ENCODE data around the gene RPL36A.
A peak's percentile ranks its signal among the peaks of the same experiment; 100 is the strongest.

RPL36A gene

DNA sequence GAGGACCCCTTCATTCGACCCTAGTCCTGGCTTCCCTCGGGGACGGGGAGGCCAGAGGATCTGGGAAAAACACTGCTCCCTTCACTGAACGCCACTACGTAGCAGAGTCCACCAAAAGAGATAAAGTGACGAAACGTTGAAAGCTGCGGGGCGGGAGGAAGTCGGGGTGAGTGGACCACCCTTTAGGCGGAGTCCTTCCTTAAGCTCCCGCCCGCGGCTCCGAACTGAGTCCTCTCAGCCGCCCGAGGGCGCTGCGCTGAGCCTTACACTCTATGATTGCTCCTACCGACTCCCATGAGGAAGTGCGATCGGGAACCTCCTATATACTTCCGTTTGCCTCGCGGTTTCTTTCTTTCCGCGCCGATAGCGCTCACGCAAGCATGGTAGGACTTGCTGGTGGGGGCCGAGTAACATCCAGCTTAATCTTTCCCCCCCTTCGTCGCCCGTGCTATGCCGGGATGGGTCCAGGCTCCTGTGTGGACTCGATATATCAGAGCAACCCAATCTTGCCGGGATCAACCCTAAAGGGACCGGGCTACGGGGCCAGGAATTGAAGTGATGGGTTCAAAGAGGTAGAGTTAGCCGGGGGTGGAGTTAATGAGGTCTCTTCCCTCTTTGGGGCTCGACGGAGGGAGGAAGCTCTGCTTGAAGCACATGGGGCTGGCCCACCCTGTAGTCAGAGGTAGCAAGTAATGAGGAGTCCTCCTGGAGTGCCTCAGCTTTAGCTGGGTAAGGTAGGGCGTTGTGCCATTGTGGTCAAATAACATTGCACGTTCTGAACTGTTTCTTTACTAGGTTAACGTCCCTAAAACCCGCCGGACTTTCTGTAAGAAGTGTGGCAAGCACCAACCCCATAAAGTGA, at the start of gene RPL36A:
TSS of gene RPL36A (plus strand) at position 348 of the 862 bp plus-strand sequence. CDS start at position 381, 33 bp downstream.
- DNase-seq, result peak; percentile 84

DNA sequence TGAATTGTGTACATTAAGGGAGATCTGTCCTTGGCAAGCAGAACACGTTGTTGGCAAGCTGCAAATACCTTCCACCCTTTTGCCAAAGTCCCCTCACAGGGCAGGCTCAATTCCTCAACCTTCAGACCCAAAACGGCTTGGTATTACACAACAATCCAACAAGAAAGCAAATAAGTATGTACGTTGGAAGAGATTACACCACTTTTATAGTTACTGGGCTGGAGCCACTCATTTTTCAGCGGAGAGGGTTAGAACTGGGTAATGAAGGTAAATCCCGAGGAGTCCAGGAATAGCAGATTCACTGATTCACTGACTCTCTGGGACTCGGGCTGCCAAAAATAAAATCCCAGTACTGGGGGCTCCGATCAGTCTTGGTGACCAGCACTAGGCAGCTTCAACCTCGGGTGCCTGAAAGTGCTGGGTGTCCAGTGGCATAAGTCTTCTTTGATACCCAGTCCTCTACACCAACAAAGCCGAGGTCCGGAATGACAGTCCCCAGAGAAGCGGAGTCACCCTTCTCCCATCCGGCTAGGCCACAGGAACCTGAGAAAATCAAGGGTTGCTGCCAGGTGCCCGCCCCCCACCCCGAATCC, 42.9 kb upstream of the RPL36A start:
- DNase-seq, result no peak

GRCh38 chrX:101348452-101349192, 42.2 kb upstream of the RPL36A start, which contains the start of gene TIMM8A:
TSS of gene TIMM8A (minus strand) at chrX:101348742. CDS start at chrX:101348664, 78 bp downstream.
- peak; percentile 51 for DNase-seq

DNA sequence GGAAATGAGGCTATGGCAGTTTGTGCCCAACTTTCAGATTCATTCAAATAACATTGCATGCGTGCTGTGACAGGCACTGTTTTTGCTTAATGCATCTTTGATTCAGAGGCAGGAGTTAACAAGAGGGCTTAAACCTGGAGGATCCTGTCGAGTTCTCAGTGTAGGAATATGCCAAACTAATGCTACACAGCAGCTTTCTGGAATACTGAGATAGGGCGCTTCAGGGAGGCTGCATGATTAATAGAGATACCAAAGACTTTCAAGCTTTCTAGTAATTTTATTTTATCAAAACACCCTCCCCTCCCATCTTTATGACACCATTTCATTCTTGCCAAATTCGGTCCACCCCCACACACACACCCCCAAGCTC, 41.6 kb upstream of the RPL36A start:
- DNase-seq, result no peak

GRCh38 chrX:101357166-101357795, 33.5 kb upstream of the RPL36A start:
- no peak for DNase-seq

DNA sequence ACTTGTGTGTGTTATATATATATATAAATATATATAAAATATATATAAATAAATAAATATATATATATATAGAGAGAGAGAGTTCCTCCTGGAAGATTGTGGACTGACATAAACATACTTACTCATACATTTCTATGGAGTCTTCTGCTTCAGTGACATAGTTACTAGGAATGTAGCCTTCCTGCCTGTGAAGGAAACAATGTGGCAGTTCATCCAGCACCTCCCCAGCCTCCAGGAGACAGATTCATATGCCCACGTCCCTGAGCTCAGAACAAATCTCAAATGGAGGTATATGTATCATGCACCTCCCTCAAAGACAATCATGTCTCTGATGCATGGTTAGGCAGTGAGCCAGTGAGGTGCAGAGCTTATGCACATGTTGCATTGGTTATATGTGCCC, 30.8 kb upstream of the RPL36A start:
- no peak for DNase-seq

DNA sequence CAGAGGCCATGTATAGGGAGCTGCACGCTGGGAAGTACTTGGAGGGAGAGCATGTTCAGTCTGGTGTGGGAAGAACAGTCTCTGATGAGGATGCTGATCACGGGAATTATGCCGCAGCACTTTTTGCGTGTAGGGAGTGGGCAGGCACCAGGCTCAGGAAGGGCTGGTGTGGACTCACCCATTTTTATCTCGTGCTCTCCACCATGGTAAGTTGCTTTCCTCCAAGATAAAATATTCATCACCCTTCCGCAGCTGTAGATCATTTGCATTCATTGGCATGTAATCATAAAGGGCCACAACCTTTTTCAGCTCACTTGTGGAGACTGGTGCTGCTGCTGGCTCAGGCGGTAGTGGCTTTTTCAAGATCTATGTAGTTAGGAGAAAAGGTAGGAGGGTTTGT, 30.4 kb upstream of the RPL36A start:
- DNase-seq, result no peak

DNA sequence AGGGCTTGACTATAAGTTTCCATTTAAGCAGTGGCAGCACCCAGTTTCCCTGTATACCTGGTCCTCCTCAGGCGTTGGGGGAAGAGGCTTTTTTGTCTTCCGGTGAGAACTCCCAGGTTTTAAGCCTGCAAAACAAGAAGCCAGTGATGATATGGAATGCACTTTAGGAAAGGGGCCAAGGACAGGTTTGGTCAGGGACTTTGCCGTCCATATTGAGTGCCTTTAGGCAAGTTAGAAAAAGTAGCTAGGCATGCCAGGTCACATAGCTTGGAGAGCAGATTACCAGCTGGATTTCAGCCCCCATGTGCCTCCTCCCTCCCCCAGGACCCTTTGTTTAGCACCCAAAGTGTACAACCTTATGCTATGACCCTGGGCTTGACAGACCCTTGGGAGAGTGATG, 28.7 kb upstream of the RPL36A start:
- DNase-seq, result no peak

- no peak for DNase-seq
Measured at GRCh38 chrX:101362757-101363156, 28.1 kb upstream of the RPL36A start.

DNA sequence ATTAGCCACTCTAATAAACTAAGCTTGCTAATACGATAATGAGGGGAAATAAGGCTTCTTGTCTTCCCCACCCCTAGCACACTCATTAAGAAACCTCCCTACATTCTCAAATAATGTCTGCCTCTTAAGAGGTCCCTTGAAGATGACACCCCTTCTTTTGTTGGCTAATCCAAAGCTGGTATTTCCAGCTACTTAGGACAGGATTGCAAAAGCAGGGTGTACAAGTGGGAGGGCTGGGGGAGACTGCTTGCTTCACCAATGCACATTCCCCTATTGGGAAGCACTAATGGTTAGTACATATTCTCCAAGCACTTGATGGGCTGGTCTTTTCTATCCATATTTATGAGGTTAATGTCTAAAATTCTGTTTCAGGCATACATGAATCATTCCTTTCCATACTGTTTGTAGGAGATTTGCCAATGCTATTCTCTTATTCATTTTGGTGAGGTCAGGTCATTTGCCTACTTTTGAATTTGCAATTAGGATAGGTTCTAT, 25.5 kb upstream of the RPL36A start:
- no peak for DNase-seq

GRCh38 chrX:101368800-101369199, 22.0 kb upstream of the RPL36A start:
- DNase-seq, result no peak

GRCh38 chrX:101369687-101370086, 21.1 kb upstream of the RPL36A start:
- DNase-seq, result no peak

- DNase-seq, result no peak
Measured at GRCh38 chrX:101370888-101371504, 19.8 kb upstream of the RPL36A start.

DNA sequence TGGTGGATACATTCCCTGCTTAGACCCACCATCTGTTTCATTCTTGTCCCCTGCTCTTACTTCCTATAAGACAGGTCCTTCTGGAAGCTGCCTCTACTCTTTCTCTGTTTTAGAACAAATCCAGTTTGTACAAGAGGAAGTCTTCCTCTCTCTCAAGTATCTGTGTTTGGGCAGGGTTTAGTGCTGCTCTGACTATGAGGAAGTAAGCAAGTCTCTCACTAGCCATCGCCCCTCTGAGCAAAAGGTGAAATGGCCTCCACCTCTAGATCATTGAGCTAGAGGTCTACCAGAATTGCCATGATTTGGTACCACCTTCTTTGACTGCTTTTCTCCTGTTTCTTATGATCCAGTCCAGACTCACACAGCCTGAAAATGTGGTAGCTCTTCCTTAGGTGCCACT, 13.3 kb upstream of the RPL36A start:
- no peak for DNase-seq

DNA sequence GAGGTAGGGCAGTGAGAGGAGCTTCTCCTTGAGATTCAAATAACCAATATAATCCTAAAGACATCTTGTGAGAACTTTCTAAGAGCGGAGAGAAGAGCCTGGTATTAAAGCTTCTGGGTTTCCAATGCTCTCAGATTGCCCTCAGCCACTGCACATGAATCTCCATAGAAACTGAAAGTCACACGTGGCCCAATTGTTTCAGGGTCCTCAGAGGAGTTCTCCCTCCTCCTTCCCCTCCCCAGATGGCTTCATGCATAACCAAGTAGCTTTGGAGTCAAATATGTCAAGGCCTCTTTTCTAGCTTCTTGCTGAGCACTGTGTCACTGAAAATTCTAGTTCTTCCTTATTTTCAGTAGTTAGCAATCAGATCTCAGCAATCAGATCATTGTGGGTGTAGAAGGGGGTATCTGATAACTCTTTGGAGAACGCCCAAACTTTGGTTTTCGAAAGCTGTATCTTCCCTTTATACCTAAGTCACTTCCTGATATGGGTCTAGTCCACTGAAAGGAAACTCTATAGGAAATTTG, 7.1 kb upstream of the RPL36A start:
- no peak for DNase-seq

DNA sequence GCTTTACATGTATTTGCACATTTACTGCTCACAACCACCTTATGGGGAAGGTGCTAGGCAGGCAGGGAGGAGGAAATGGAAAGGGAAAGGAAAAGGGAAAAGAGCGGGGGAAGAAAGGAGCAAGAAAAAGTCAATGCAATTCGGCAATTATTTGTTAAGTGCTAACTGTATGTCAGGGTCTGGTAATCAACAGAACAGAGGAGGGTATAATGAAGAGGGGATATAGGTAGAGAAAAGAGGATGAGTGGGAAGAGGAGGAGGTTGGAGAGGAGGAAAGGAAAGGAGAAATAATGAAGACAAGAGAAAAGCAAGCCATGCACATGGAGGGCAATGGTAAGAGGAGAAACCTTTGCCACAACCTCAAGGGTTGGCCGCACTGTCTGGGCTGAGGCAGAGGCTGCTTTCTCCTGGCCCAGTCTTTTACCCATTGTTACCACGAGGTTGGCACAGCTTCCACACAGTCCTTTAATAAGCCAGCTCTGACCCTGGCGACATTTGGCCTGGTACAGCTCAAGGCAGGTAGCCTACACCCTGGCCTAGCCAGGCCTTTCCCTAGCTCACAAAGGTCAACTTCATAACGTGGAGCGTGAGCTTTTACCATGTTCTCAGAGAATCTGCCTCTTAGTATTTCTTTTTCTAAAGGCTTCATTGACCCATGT, 5.7 kb upstream of the RPL36A start:
- DNase-seq, result no peak

GRCh38 chrX:101385795-101386541, 4.8 kb upstream of the RPL36A start, which contains the start of gene BTK:
TSS of gene BTK (minus strand) at chrX:101386191. CDS start at chrX:101375284, 10,907 bp downstream.
- DNase-seq, result no peak

DNA sequence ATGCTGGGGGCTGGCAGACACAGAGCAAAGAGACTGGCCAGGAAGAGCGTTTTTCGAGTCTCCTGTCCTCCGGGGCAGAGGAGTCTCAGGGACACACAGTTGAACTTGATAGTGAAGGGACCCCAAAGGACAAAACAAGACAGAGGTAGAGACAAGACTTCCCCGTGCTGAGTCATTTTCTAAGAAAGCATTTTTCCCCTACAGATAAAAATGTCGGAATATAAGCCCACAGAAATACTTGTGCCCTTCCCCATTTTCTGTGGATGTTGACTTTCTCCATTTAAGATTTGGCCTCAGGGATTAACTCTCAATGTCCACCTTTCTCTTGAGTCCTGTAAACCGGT, 4.3 kb upstream of the RPL36A start:
- no peak for DNase-seq

DNA sequence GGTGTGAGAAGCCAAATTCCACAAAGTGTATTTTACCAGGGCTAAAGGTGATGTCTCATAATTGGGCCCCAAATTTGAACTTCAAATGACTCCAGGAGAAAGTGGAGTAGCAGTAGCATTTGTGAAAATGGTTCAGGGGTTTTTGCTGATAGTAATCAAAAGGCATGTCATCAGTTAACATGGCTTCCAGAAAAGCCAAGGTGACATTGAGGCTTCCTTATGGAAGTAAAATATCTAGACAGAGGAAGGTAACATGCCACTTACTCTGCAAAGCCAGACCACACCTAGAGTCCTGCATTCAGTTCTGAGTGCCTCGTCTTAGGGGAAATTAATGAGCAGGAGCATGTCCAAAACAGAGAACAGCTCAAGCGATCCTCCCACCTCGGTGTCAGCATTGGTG, 2.2 kb upstream of the RPL36A start:
- no peak for DNase-seq

- no peak for DNase-seq
Measured at GRCh38 chrX:101391831-101392230, 1.0 kb downstream of the RPL36A start.
